Stimulated activated CD8-positive, alpha-beta memory T cell treated with anti-CD3 and anti-CD28 coated beads, Interleukin-4, amount 100 ng/mL, for 1 hour (primary cell): ENCODE measurements around the gene PALLD.
"Not testable (repeated sequence)": the region's sequence is repeated elsewhere in the genome, so short reads cannot be mapped to it uniquely, and the experiment has no call there.

ENCODE experiments used
- DNase-seq, 2 donors: peaks; one replicate each; pipeline ENCODE4 v3.0.0-alpha.2; 2020; ENCODE audit warnings: low read depth in 2 of 2, low spot score in 1 of 2

Gene PALLD

DNA sequence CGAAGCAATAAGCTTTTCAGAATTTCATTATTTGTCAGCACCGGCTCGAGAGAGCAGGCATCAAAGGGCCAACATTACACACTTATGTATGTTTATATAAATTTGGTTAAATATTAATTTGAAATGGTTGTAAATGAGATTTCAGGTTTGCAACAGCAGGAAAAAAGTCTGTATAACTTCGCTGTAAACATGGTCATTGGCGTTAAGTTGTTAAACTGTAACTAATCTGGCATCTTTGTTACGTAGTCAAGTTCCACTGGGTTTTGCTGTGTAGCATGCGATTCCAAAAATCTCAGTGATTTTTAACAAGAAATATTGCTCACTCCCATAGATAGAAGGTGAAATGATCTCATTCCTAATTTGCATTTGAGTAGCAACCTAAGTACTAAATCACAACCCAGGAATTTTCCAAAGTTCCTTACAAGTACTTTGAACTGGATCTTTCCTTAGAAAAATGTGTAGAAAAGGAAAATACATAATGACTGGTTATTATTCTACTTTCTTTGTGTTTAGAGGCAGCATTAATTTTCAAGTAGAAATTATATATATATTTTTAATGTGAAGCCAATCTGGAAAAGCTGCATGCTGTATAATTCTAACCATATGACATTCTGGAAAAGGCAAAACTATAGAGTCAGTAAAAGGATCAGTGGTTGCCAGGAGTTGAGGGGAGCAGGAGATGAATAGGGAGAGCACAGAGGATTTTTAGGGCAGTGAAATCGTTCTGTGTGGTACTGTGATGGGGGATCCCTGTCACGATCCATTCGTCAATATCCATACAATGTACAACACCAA is 291.1 kb downstream of the PALLD start:
- DNase-seq = no peak

- no peak for DNase-seq
These were observed 294.0 kb downstream of the PALLD start for GRCh38 chr4:168790898-168791297.

DNA sequence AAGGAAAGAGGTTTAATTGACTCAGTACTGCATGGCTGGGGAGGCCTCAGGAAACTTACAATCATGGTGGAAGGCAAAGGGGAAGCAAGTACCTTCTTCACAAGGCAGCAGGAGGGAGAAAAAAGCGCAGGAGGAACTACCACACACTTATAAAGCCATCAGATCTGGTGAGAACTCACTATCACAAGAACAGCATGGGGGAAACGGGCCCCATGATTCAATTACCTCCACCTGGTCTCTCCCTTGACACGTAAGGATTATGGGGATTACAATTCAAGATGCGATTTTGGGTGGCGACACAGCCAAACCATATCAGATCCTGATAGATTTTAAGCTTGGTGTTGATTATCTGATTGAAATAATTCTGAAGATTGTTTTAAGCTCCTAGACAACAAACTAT is 294.5 kb downstream of the PALLD start:
- no peak for DNase-seq

GRCh38 chr4:168793542-168793941 is 296.7 kb downstream of the PALLD start:
- no peak for DNase-seq

DNA sequence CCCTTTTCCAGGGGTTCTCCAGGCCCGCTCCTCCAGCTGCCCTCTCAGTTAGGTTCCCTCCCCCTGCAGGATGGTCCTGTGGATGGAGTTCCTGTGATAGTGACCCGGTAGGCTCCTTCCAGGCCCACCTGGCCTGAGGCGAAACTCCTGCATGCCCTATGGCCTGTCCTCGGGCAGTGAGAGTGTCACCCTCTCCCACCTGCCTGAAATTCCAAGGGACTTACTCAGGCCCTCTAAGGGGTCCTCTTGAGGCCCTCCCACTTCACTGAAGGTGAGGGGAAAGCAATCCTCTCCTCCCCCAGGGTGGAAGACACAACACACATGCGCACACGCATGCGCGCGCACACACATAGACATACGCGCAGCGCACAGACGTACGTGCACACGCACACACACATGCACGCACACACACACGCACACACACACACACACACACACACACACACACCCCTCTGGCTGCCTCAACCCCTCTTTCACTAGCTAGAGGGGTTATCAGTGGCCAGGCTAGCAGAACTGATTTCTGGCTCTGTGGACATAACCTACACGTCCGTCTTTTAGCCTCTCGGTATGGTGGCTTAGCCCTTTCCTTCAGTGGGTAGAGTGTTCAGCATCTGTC is 297.3 kb downstream of the PALLD start:
- DNase-seq = no peak

DNA sequence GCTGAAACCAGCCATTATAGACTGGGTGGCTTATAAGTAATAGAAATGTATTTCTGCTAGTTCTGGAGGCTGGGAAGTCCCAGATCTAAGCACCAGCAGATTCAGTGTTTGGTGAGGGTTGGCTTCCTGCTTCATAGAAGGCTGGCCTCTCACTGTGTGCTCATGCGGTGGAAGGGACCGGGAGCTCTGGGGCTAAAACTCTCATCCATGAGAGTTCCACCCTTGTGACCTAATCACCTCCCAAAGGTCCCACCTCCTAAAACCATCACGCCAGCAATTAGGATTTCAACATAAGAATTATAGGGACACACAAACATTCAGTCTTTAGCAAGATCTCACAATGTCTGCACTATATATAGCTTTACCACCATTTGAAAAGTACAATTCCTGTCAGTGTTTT is 298.0 kb downstream of the PALLD start:
- DNase-seq = no peak

- DNase-seq = no peak
These were observed 298.5 kb downstream of the PALLD start for GRCh38 chr4:168795346-168795745.

GRCh38 chr4:168796362-168797106 is 299.7 kb downstream of the PALLD start:
- DNase-seq = no peak

DNA sequence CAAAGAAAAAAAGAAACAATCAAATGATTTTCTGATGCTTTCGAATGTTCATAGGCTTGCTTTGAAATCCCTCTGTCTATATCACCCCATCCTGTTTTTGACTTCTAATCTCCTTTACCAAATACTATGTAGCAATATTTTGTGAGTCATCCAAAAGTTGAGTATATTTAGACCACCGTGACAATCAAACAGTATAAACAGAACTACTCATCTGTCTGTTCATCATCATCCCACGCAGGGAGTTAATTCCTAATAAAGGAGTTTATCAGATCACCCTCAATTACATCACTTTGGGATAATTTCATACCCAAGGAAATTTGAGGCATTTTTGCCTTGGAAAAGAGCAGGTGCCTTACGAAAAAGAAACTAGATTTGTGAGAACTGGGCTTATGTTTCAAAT is 300.3 kb downstream of the PALLD start:
- DNase-seq = no peak

- DNase-seq = no peak
These were observed 301.0 kb downstream of the PALLD start for GRCh38 chr4:168797738-168798375.

DNA sequence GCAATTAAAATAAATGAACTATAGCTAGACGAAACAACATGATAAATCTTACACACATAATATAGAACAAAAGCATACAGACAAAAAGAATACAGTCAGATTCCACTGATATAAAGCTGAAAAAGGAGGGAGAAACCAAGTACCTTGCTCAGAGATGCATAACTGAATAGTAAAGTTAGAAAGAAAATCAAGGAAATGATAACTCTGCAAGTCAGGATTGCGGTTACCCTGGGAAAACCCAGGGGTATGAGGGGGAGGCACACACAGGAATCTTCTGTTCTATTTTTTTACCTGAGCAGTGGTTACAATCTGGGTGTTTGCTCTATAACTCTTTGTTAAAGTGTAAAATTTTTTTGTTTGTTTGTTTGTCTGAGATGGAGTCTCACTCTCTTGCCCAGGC is 304.1 kb downstream of the PALLD start:
- DNase-seq = no peak

GRCh38 chr4:168802222-168802621 is 305.4 kb downstream of the PALLD start:
- DNase-seq = no peak

DNA sequence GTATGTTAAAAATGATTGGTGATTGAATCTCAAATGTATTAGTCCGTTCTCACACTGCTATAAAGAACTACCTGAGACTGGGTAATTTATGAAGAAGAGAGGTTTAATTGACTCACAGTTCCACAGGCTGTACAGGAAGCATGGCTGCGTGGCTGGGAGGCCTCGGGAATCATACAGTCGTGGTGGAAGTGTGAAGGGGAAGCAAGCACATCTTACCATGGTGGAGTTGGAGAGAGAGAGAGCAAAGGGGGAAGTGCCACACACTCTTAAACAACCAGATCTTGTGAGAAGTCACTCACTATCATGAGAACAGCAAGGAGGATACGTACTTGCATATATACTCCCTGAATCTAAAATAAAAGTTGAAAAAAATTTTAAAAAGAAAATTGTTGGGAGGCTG is 306.2 kb downstream of the PALLD start:
- DNase-seq = not testable (repeated sequence)

- DNase-seq = no peak
These were observed 306.9 kb downstream of the PALLD start for GRCh38 chr4:168803732-168804131.

DNA sequence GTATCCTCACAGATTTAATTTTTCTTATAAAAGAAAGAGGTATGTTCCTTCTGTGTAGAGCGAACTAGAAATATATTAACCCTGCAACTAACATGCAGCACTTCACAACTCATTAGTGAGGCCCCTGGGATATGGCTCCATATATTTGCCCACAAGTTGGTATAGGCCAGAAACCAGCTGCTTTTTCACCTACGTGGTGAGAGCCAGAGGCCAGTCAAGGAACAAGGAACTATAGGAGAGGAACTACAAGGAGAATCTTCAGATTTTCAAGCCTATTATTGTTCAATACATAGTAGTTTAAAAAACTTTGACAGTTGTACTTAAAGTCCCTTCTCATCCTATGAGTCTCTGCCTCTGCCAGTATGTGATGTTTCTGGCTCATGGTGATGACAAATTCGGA is 307.3 kb downstream of the PALLD start:
- no peak for DNase-seq

- no peak for DNase-seq
These were observed 308.5 kb downstream of the PALLD start for GRCh38 chr4:168805341-168805740.

GRCh38 chr4:168806247-168806646 is 309.4 kb downstream of the PALLD start:
- DNase-seq = not testable (repeated sequence)

DNA sequence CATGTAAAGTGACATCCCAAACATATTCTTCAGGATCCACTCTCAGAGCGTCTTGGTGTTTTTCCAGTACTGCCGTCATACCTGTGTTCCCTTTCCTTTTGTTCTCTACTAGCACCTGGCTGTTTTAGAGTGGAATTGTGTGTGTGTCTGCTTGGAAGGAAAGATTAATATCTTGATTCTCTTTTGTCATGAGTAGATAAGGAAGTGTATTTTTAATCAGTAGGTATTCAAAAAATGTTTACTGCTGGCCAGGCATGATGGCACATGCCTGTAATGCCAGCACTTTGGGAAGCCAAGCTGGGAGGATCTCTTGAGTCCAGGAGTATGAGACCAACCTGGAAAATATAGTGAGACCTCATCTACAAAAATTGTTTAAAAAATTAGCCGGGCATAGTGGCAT is 314.4 kb downstream of the PALLD start:
- no peak for DNase-seq

DNA sequence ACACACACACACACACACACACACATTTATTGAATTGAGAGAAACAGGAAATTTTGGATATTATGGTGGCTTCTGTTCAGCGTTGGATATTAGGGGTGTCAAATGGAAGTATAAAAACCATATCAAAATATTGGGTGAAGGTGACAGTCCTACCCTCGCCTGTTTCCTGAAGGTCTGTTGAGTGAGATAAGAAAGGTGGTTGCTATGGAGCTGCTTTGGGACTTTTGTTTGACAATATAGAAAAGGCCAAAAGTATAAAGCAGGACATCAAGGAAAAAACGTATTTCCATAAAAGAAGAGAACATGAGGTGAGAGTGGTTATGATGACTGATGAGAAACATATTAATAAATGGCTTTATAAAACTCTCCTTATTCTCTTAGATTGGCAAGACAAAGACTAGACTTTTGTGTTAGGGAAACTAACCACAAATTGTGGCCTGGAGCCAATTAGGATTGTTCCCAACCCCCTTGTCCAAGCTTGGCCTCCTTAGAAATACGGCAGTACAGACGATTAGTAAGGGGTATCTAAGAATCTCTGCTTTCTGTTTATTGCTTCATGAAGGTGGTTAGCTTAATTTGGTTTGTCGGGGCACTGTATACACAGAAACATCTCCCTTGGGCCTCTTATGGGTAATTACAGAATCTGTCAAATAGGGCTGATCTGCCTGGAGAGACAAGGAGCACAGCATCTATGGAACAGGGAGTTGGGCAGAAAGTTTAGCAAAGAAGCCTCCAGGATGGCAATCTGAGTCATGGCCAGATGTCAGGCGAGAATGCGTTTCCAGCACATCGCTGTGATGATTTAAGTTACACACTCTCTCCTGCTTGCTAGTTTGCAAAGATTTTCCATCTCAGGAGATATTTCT is 315.2 kb downstream of the PALLD start:
- DNase-seq = no peak

DNA sequence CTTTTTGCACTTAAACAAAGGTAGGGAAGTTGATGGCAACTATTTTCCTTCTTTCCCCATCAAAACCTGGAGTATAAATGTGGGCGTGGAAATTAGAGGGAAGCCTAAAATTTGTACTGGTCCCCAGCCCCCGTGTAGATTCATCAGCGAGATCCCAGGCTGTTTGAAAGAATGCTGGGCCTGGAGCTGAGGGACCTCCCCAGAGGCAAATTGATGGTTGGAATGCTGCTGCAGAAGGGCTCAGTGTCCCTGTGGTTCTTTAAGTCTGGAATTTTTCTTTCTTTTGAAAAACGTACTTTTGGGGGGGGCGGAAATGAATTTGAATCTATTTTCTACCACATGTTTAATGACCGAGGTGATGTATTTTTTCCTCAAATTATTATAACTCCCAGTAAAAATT is 316.0 kb downstream of the PALLD start:
- no peak for DNase-seq

GRCh38 chr4:168813890-168814289 is 317.0 kb downstream of the PALLD start:
- DNase-seq = no peak
